ENCODE measurements around the gene CLTC. TPM values are rescaled to one million over a fixed set of nuclear protein-coding genes. Genes with fewer than 3 reads are reported as not detected.

The CLTC gene
- total and polyA plus RNA-seq, 2 of the 13 experiments (the other 11 are each of a cell fraction or from before 2014, with no cell fraction given) = 134 to 283 TPM

GRCh38 chr17:59621771-59622170 lies 2.1 kb downstream of the CLTC start (continued):
- no peak for TF ChIP-seq ZHX1 (CRISPR knock-in tag; IDR thresholded peaks at IDR 0.05; ENCODE audit: low read depth)
- no peak for TF ChIP-seq KDM6A (CRISPR knock-in tag; IDR thresholded peaks at IDR 0.05; ENCODE audit: low read depth)
- no peak for TF ChIP-seq ZNF841 (CRISPR knock-in tag; IDR thresholded peaks at IDR 0.05; ENCODE audit: borderline replicate concordance)
- no peak for TF ChIP-seq NR2C2 (CRISPR knock-in tag; IDR thresholded peaks at IDR 0.05; ENCODE audit: borderline replicate concordance)
- TF ChIP-seq ZNF543 (CRISPR knock-in tag; IDR thresholded peaks at IDR 0.05) = no peak
- no peak for TF ChIP-seq POLR2AphosphoS5 (IDR thresholded peaks at IDR 0.05; ENCODE audit: low read depth, low read length)
- TF ChIP-seq ZNF224 (CRISPR knock-in tag; IDR thresholded peaks at IDR 0.05) = no peak
- TF ChIP-seq ZNF446 (CRISPR knock-in tag; IDR thresholded peaks at IDR 0.05) = no peak

GRCh38 chr17:59623151-59623550 lies 3.5 kb downstream of the CLTC start:
- Histone ChIP-seq H3K27ac (ENCODE audit: extremely low read length, insufficient read depth, low read length) (no peak overlapping the region), H2AFZ (ENCODE audit: low read length) (no peak overlapping the region), H3K36me3 (replicated peaks in 1 of 2; ENCODE audit: control insufficient read depth in 1 of 2, insufficient read depth in 2 of 2, low read length in 2 of 2) (no peaks in the 10 kb centered on the region; a peak in 1 of 5 replicates), H3K9me3 (ENCODE audit: low read length) (no peaks in the 10 kb centered on the region), H3K4me2 (ENCODE audit: low read depth, low read length) (peak overlapping the region; percentile 86), H3K27me3 (ENCODE audit: control insufficient read depth in 1 of 2, insufficient read depth in 2 of 2, low read length in 2 of 2) (no peaks in the 10 kb centered on the region; a peak in 2 of 5 replicates), H3K4me1 (ENCODE audit: insufficient read depth, low read length) (peaks cover 59% of the 10 kb centered on the region), H3K79me2 (ENCODE audit: insufficient read depth, low read length) (peaks cover 92% of the 10 kb centered on the region), H4K20me1 (ENCODE audit: insufficient read depth, low read length) (peaks cover 73% of the 10 kb centered on the region), H3K4me3 (replicated peaks in 1 of 3; ENCODE audit: insufficient read depth in 1 of 3, low read depth in 2 of 3, low read length in 3 of 3) (peak overlapping the region; percentile 6 to 94 (median 25); a peak in 5 of 6 replicates), H3K9ac (ENCODE audit: insufficient read depth, low read depth, low read length) (peak overlapping the region; percentile 6; the same call in 1 of the 2 replicates)
- intact Hi-C loops (cut with micrococcal nuclease; ENCODE audit: unreplicated experiment) = no loop called here
- ChIA-PET CTCF (ENCODE audit: low intra/inter-chr PET ratio, low total read pairs) (no interaction called here), POLR2A (interaction anchor here (1.0 to 1.4 kb wide), 2 partner anchors 11 to 84 kb away, joined by 3 to 5 read pairs; partner anchors contain the start of genes PTRH2 and VMP1)
- DNase-seq (ENCODE audit: low spot score) (no peak), ATAC-seq (no peak), FAIRE-seq (no peak)
- WGBS (ENCODE audit: low lambda C conversion rate) = 82% methylated on average over 2 of the region's 2 CpGs
- in situ Hi-C loops (cut with HindIII; ENCODE audit: extremely low pct_ligation_motif_present, low pct_unique_long_range_greater_than_20kb) = no loop called here
- BruUV-seq (replicated peaks) = no TSS peak
- TF ChIP-seq POLR2A (IDR thresholded peaks at IDR 0.05; ENCODE audit: insufficient read depth in 1 of 2, low read depth in 2 of 2, low read length in 2 of 2) (no peak), ETV5 (CRISPR knock-in tag; IDR thresholded peaks at IDR 0.05; ENCODE audit: borderline replicate concordance) (no peak), PAXIP1 (CRISPR knock-in tag; conservative IDR thresholded peaks at IDR 0.05) (no peak), TEAD3 (CRISPR knock-in tag; optimal IDR thresholded peaks at IDR 0.05; ENCODE audit: borderline replicate concordance) (no peak), PLRG1 (conservative IDR thresholded peaks at IDR 0.05) (no peak), ZNF20 (CRISPR knock-in tag; IDR thresholded peaks at IDR 0.05) (no peak), ZNF674 (CRISPR knock-in tag; IDR thresholded peaks at IDR 0.05; ENCODE audit: low read depth) (no peak)
